Adrenal gland (tissue), 5 donors: Measurements from ENCODE around the gene NCAM2.

Source experiments
- POLR2A ChIP-seq, 2 donors: fragments of 450-650 bp; IDR thresholded peaks; one replicate each; pipeline ENCODE4 v1.6.1; 2017; ENCODE audit warnings: antibody characterized with exemption in 2 of 2, mild to moderate bottlenecking in 2 of 2, moderate library complexity in 1 of 2
- TF ChIP-seq, protein P1 (sequence below), 6 experiments: fragments of 450-650 bp in 4 of 6; fragments of 200-600 bp in 2 of 6; sonication (generic) in 1 of 6; IDR thresholded peaks; 1 replicate in 5 of 6; 2 replicates in 1 of 6; pipeline versions ENCODE4 v1.5.1 to v1.8.0; 2016 to 2021; ENCODE audit warnings: antibody characterized with exemption in 6 of 6, mild to moderate bottlenecking in 2 of 6, moderate library complexity in 1 of 6
- donor health status: DM: no; HTN: no; CAD: no.

DNA sequence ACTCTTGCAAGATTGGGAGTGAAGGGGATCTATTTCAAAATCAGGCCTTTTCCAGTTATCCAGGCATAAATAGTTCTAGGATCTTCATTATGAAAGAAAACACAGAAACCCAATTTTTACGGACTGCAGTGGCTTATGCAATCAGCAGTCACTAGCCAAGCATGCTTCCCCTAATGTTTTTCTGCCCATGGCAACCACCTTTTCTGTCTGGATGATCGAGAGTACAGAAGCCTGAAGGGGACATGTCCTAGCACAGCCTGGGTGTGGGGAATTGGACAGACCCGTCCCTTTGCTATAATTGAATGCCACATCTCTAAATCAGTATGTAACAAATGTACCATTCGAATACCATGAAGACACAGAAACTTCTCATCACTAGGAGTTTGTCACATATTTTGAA lies 29.8 kb upstream of the NCAM2 start:
- TF ChIP-seq, protein P1, sequence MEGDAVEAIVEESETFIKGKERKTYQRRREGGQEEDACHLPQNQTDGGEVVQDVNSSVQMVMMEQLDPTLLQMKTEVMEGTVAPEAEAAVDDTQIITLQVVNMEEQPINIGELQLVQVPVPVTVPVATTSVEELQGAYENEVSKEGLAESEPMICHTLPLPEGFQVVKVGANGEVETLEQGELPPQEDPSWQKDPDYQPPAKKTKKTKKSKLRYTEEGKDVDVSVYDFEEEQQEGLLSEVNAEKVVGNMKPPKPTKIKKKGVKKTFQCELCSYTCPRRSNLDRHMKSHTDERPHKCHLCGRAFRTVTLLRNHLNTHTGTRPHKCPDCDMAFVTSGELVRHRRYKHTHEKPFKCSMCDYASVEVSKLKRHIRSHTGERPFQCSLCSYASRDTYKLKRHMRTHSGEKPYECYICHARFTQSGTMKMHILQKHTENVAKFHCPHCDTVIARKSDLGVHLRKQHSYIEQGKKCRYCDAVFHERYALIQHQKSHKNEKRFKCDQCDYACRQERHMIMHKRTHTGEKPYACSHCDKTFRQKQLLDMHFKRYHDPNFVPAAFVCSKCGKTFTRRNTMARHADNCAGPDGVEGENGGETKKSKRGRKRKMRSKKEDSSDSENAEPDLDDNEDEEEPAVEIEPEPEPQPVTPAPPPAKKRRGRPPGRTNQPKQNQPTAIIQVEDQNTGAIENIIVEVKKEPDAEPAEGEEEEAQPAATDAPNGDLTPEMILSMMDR (IDR thresholded peaks at IDR 0.05): no peak
- no peak for TF ChIP-seq POLR2A (IDR thresholded peaks at IDR 0.05)
